GM12801 (cell line): ENCODE measurements around the gene OTOGL.

Experiments used
- TF ChIP-seq, protein P1 (sequence below): IDR thresholded peaks from one replicate; pipeline ENCODE4 v1.5.1; 2011; ENCODE audit warnings: control low read depth; ENCODE audit not compliant: insufficient read length; ENCODE audit errors: extremely low read depth

The OTOGL gene

DNA sequence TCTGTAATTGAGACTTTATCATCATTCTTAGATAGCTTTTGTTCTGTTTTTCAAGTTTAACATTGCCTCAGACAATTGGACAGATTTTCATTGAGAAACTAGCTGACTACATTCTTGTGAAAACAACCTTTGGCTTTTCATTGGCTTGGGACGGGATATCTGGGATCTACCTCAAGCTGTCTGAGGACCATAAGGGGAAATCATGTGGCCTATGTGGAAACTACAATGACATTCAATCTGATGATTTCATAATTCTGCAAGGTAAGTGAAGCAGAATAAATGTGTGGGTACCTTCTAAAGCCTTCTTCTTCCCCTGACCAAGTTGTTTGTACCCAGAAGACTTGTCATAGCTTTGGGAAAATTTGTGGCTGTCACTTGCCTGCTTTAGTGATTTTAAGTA, 133.5 kb downstream of the OTOGL start:
- TF ChIP-seq, protein P1, sequence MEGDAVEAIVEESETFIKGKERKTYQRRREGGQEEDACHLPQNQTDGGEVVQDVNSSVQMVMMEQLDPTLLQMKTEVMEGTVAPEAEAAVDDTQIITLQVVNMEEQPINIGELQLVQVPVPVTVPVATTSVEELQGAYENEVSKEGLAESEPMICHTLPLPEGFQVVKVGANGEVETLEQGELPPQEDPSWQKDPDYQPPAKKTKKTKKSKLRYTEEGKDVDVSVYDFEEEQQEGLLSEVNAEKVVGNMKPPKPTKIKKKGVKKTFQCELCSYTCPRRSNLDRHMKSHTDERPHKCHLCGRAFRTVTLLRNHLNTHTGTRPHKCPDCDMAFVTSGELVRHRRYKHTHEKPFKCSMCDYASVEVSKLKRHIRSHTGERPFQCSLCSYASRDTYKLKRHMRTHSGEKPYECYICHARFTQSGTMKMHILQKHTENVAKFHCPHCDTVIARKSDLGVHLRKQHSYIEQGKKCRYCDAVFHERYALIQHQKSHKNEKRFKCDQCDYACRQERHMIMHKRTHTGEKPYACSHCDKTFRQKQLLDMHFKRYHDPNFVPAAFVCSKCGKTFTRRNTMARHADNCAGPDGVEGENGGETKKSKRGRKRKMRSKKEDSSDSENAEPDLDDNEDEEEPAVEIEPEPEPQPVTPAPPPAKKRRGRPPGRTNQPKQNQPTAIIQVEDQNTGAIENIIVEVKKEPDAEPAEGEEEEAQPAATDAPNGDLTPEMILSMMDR, result no peak

DNA sequence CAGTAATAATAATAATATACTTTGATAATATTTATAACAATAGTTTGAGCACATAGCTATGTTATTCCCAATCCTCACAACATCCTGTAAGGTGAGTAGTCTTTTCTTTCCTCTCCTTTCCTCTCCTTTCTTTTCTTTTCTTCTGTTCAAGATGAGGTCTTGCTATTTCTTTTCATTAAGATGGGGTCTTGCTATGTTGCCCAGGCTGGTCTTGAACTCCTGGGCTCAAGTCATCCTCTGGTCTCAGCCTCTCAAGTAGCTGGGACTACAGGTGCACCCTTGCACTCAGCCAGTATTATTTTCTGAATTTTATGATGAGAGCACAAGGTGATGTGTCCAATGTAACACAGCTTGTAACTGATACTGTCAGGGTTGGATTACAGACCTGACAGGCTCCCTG, 134.6 kb downstream of the OTOGL start:
- TF ChIP-seq, protein P1, result no peak

DNA sequence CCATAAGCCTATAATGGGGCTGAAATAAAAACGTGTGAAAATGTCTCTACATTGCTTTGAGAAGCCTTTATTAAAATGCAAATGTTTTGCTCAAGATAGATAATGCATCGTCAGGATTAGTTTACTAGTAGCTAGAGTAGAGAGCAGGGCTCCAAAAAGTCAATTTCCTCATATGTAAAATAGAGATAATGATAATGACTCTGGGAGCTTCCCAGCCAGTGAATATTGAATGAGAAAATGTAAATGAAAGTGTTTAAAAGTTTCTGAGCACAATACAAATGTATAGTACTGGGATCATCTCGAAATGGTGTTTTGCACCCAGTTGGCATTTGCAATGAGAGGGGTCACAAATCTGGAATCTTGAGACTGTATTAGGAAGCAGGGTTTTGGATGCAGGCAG, 135.3 kb downstream of the OTOGL start:
- TF ChIP-seq, protein P1, result no peak

GRCh38 chr12:80235944-80236343, 136.6 kb downstream of the OTOGL start:
- TF ChIP-seq, protein P1, result no peak

DNA sequence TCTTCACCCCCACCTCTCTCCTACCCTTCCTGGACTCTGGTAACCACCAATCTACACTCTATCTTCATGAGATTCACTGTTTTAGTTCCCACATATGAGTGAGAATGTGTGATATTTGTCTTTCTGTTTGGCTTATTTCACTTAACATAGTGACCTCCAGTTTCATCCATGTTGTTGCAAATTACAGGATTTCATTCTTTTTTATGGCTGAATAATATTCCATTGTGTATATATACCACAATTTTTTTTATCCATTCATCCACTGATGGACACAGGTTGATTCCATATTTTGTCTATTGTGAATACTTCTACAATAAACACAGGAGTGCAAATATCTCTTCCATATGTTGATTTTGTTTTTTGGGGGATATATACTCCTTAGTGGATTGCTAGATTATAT, 140.5 kb downstream of the OTOGL start:
- TF ChIP-seq, protein P1, result no peak

DNA sequence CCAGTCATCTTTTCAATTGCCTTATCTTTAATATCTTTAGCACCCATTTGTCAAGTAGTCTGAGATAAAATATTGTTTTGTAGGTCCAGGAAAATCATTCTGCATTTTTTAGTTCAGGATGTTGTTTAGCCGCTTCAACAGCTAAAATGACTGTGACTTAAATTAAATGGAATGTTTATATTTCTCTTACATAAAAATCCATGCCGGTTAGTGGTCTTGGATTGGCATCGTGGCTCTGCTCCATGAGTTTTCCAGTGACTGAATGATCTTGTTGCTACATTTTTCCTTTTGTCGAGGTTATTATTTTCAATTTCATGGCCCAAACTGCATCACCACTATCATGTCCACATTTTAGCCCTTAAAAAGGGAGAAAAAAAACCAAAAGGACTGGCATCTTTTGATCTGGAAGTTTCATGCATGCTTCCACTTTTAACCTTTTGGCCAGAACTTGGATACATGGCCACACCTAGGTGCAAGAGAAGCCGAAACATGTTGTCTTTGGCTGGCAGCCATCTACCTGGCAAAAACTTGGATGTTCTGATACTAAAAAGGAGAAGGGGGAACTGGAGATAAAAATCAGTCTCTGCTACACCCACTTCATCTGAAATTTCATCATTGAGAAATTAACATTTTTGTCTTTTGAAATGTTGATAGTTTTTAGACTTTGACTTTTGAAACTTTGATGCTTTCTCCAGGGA, 142.4 kb downstream of the OTOGL start:
- TF ChIP-seq, protein P1, result no peak

GRCh38 chr12:80242321-80242720, 143.0 kb downstream of the OTOGL start:
- TF ChIP-seq, protein P1, result no peak

DNA sequence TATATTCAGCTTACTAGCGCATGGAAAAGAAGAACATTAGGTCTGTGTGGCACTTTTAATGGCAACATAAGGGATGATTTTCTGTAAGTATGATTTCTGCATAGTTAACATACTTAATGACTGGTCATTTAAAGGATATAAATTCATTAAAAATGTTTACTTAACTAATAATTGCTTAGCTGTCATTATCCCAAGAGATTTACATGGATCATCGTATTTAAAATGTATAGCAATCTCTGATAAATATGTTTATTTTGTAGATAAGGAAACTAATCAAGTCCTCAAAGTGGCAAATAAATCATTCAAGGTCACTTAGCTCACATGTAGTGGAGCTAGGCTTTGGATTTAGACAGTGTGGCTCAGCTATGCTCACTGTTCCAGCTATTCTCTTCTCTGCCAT, 158.6 kb downstream of the OTOGL start:
- TF ChIP-seq, protein P1, result no peak
